IMR-90 (cell line): ENCODE data around the gene MTOR.

Source experiments
- ELK1 ChIP-seq: fragments of 150-350 bp; IDR thresholded peaks from 2 replicates; pipeline ENCODE4 v1.6.1; 2016; ENCODE audit warnings: low read depth, mild to moderate bottlenecking, low read length, moderate library complexity, borderline replicate concordance
- MXI1 ChIP-seq: IDR thresholded peaks from 2 replicates; pipeline ENCODE4 v1.6.1; 2012; ENCODE audit warnings: low read depth, mild to moderate bottlenecking, low read length, moderate library complexity, borderline replicate concordance
- POLR2A ChIP-seq: IDR thresholded peaks from 2 replicates; pipeline ENCODE4 v1.6.1; 2012; ENCODE audit warnings: mild to moderate bottlenecking, low read depth, low read length
- SMC3 ChIP-seq: fragments of 150-350 bp; IDR thresholded peaks from 2 replicates; pipeline ENCODE4 v1.6.1; 2016; ENCODE audit warnings: low read depth, mild to moderate bottlenecking, antibody characterized with exemption, low read length, moderate library complexity
- TF ChIP-seq, protein P1 (sequence below): conservative IDR thresholded peaks from 2 replicates; pipeline ENCODE4 v1.5.1; 2012; ENCODE audit warnings: mild to moderate bottlenecking, low read depth, low read length, improper control_type of control experiment

DNA sequence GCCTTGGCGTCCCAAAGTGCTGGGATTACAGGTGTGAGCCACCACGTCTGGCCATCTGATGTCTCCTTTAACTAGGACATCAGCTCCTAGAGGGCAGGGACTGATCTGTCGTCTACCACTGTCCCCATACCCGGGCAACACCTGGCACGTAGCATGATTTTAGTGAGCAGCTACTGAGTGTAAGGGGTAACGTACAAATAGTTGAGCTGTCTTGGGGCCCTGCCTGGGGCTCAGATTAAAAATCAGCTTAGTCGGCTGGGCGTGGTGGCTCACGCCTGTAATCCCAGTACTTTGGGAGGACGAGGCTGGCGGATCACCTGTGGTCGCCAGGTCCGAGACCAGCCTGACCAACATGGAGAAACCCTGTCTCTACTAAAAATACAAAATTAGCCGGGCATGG lies 204.3 kb downstream of the MTOR start:
- TF ChIP-seq, protein P1, sequence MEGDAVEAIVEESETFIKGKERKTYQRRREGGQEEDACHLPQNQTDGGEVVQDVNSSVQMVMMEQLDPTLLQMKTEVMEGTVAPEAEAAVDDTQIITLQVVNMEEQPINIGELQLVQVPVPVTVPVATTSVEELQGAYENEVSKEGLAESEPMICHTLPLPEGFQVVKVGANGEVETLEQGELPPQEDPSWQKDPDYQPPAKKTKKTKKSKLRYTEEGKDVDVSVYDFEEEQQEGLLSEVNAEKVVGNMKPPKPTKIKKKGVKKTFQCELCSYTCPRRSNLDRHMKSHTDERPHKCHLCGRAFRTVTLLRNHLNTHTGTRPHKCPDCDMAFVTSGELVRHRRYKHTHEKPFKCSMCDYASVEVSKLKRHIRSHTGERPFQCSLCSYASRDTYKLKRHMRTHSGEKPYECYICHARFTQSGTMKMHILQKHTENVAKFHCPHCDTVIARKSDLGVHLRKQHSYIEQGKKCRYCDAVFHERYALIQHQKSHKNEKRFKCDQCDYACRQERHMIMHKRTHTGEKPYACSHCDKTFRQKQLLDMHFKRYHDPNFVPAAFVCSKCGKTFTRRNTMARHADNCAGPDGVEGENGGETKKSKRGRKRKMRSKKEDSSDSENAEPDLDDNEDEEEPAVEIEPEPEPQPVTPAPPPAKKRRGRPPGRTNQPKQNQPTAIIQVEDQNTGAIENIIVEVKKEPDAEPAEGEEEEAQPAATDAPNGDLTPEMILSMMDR: no peak
- TF ChIP-seq POLR2A: no peak
- no peak for TF ChIP-seq ELK1
- TF ChIP-seq MXI1: no peak
- no peak for TF ChIP-seq SMC3
